HG03439 (cell line): ENCODE measurements around the gene FBXO9.
"Not testable (repeated sequence)": the region's sequence is repeated elsewhere in the genome, so short reads cannot be mapped to it uniquely, and the experiment has no call there.

Experiments used
- ATAC-seq: cut with Tn5 transposase; IDR thresholded peaks from one replicate; pipeline ENCODE4 v1.9.1; 2021; ENCODE audit warnings: mild to moderate bottlenecking, moderate library complexity; ENCODE audit not compliant: unreplicated experiment

Gene FBXO9

DNA sequence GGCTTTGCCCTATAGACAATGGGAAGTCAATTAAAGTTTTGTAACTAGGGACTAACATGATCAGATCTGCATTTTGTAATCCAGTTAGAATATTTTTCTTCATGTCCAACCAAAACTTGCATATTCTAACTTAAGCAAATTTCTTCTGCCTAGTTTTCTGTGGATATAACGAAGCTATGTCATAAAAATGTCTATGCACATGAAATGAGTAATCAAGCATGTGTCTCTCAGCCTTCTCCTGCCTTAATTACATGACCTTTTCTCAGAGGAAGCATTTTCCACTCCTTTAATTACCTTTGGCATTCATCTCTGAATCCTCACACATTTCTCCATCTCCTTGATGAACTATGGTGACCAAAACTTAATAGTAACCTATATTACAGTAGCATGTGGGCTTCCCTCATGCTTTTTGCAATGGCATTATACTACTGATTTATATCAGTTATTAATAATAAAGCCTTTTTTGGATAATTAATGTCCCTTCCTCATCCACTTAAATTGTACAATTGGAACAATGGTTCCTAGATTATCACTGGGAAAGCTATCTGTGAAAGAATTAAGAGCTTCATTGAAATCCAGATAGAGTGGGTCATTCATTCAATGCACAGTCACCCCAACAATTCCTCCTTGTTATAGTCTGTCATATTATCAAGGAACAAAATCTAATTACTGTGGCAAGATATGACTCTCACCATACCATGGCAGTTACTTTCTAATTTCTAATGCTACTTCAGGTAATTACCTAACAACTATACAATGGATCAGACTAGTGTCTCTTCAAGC lies 19.1 kb upstream of the FBXO9 start:
- ATAC-seq = no peak

DNA sequence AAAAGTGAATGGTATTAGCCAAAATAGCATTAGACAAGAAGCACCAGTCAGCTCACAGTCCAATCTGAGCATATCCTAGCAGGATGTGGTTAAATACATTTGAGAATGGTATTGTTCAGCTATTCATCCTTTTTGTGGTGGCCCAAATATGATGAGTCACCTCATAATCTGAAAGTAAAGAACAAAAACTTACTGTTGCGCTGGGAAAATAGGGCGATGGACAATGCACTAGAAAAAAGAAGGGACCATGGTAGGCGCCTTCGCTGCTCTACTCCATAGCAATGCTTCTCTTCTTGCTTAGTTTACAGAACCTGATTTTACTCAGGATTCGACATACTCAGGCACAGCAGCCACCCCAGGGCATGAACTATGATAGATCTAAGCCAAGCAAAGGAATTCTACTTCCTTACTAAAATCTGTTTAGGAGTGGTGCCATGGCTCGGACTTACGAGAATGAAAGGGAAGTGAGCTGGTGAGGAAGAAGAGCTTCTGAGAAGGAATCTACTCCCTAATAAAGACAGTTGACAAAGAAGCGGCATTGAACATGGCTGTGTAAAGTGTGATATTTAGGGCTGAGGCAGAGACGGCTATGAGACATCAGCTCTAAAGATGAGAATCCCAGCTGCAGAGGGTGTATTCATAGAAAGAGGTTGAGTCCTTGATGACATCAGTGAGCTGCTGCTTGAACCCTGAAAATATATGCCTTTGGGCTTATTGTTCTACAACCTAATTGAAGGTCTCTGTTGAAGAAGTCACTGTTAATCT lies 16.6 kb upstream of the FBXO9 start:
- no peak for ATAC-seq

DNA sequence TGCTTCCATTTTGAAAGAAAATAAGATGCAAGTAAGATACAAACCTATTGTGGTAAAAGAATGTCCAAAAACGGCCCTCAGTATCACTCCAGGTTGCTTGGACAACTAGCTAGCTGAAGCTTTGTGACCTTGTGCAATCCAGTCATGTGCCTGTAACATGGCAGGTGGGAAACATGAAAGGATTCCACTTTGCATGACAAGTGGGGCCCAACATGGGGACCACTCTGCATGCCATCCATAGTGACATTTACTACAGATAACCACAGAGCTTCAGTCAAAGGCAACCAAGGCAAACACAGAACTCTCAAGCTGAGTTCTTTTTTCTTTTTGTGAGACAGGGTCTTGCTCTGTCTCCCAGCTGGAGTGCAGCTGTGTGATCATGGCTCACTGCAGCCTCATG lies 15.8 kb upstream of the FBXO9 start:
- ATAC-seq = no peak

DNA sequence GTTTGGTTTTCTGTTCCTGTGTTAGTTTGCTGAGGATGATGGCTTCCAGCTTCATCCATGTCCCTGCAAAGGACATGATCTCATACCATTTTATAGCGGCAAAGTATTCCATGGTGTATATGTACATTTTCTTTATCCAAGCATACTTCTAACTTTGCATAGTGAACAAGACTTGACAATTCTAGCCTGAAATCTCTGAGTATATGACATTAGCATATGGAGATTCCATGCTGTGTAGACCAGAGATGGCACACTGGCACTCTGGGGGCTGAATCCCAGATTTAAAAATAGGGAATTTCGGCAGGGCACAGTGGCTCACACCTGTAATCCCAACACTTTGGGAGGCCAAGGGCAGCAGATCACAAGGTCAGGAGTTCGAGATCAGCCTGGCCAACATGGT lies 13.1 kb upstream of the FBXO9 start:
- ATAC-seq = not testable (repeated sequence)

DNA sequence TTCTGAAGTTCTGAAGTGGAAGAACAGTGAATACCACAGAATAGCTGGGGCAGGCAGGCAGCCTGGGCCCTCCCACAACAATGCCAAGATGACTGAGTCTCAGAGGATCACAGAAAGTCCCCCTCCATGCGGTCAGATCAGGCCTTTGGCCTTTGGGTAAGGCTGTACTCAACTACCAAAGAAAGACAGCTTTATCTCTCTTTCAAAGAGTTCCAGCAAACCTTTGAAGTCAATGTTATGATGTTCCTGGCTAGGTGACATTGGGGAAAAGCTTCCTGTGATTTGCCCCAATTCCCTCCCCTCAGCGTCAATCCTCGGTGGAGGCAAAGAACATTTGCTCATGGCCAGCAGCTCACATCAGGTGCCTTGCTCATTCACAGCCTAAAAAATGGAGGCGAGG lies 10.7 kb upstream of the FBXO9 start:
- ATAC-seq = no peak

DNA sequence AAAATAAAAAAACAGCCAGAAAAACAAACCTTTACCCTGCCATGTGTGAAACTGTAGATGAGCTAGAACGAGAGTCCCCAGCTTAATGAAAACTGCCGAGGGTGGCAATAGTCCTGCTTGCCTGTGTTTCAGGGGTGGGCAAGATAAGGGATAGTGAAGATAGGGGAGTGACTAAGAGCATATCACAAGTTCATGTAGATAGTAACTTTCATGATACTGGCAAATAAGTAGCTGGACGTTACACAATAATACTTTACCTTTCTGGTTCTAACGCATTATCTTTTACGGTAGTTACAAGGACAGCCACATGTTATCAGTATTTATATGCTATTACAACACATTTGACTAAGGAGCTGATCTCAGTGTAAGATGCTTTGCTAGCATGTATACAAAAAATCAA lies 9.3 kb upstream of the FBXO9 start:
- no peak for ATAC-seq

DNA sequence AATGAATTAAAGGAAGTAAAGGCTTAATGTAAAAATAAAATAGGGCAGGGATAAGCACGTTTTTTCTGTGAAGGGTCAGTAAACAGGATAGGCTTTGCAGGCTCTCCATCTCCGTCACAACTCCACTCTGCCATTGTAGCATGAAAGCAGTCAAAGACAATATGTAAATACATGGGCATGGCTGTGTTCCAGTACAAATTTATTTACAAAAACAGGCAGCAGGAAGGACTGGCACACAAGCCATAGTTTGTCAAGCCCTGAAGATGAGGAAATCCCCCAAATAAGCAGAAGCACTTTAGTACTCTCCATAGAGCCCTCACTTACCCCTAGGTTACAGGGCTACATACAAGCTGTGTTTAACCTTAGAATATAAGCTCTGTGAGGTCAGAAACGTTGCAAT lies 8.9 kb upstream of the FBXO9 start:
- no peak for ATAC-seq

DNA sequence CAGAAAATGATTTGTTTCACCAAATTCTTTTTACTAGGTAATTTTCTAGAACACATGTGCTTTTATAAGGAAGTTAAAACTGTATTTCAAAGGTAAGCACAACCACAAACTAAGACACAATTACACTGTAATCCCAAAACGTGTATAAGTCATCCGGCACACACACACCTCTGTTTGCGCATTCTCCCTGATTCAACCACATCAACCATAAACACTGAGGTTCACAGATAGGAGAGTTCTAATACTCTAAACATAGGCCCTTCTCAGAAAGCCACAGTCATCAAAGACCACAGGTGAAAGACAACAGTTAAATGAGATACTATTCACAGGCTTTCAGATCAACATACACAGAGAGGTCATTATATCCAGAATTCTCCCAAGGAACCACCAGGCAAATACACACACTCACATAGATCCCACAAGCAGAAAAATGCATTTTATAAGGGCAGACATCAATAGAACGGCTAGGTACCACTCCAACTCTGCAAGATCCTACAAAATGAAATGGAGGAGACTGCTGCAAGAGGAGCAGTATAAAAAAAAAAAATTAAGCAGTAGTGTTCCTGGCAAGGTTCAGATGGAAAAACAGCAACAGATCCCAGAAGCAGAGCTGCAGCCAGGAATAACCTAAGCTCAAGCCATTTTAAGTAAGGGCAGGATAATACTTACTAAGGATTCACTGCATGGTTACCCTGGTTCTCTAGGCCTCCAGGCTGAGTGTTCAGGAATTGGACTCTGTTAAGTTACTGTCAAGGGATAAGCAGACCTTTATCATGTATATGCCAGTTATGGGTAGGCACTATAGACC lies 6.6 kb upstream of the FBXO9 start:
- no peak for ATAC-seq

DNA sequence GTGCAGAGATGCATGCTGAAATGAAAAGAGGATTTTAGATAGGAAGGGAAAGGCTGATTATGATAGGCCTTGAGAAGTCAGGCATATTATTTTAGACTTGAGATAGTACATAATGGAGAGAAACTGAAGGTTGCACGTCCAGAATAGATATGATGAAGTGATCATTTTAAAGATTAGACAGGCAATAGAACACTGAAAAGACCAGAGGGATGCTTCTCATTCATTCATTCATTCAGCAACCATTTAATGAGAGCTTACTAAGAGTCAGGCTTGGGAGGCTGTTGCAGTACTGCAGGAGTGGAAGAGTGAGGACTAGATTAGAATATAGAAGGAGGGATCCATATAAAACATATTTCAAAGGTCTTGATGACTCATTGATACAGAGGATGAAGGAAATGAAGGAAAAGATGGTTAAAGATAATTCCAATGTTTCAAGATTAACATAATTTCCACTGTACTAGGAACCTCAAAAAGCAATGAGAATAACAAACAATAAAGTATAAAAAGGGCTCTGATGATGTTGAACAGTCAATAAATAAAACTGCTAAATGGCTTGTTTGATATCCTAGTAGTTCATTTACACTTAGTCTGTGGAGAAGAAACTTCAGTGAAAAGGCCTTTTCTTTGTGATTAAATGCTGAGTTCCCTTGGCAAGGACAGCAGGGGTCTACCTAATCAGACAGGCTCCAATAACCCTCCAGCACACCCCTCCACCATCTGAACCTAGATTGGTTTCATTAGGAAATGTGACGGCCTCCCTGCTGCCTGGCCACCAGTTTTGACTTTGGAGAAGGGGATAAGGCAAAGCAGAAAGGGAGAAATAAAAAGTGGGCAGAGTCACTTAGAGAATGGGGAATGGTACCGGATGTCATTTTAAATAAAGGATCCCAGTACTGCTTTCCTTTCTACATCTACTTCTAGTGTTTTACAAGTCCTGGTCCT lies 5.3 kb upstream of the FBXO9 start:
- no peak for ATAC-seq

DNA sequence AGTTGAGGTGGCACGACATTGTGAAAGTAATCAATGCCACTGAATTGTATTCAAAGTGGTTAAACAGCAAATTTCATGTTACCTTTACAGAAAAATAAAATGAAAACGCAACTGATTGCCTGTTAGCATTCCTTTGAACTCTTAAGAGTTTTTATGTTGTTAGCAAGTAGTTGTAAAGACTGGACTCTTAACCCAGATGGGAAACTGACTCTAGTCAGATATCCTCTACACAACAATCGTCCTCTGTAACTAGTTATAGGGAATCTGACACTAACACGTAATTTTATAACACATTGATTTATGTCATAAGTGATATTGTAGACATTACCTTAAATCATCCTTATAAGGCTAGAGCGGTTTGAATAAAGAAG lies 3.0 kb upstream of the FBXO9 start:
- no peak for ATAC-seq

DNA sequence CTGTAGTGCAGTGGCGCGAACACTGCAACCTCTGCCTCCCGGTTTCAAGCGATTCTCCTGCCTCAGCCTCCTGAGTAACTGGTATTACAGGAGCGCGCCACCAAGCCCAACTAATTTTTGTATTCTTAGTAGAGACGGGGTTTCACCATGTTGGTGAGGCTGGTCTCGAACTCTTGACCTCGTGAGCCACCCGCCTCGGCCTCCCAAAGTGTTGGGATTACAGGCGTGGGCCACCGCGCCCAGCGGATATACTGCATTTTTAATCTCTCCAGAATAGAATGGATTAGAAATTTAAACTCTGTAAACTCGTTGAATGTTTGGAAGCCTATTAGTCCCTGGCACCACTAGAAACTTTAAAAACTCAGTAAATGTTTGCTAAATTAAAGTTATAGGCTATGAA lies 949 bp upstream of the FBXO9 start:
- ATAC-seq = not testable (repeated sequence)

DNA sequence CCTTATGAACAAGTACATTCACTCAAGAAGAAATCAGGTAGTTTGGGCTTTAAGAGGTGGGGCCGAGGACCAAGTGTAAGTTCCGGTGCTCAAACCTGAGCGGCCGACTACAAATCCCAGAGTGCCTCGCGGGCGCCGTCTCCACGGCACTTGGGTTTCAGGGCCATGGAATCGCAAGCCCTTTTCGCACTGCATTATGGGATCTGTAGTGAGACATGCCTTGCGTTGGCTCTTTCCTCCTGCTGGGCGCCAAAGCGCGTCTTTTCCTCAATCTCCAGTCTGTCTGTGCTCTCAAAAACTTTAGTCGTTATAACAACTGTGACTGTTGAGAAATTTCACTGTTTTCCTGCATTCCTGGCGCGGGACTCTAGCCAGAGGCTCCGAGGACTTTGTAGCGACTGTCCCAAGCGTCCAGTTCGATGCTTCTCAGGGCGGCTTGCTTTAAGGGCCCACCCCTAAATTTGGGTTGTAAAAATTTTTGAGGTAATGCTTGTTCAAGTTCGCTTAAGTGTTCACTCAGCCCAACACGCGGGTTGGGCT lies 408 bp upstream of the FBXO9 start:
- ATAC-seq = peak; percentile 81

DNA sequence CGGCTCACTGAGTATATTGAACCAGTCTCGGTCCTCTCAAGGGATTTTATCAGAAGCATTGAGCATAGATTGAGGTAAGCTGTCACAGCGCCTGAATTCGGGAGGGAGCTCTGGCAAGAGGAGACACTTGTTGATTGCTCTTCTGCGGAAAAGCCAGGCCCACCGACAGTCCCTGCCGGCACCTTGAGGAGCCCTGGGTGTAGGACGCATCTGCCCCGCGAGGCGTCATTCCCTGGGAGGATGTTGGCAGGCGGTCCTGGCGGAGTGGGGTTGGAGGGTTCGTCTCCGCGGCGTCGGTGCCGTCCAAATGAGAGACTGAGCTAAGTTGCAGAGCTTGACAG lies 843 bp downstream of the FBXO9 start:
- ATAC-seq = no peak

DNA sequence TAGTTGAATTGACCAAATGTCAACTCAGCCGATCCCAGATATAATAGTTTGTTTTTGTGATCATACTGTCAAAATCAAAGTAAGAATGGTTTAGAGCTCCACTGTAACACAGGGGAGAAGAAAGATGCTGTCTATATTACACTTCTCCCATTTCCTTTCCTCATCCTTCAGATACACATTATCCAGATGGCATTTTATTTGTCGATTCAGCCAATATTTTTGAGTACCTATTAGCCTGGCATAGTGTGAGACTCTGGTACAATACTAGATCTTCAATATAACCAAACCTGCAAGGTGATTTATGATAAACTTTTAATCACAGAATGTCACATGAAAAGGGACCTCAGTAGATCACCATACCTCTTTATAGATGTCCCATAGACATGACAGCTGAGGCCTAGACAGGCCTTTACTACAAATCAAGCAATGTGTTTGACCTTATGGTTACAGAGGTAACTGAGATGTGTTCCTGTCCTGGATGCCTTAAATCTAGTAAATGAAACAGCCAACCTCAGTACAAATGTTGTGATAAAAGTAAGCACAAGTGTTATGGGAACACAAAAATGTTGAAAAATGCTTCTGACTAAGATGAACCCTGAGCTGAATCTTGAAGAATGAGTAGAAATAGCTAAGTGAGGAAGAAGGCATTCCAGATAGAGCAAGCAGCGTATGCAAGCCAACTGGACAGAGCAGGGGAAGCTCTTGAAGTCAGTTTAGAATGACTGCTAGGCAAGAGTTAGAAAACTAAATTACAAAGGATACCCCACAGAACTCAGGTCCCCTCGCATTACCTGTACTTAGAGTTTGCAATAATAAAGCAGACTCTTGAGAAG lies 1.9 kb downstream of the FBXO9 start:
- ATAC-seq = no peak

DNA sequence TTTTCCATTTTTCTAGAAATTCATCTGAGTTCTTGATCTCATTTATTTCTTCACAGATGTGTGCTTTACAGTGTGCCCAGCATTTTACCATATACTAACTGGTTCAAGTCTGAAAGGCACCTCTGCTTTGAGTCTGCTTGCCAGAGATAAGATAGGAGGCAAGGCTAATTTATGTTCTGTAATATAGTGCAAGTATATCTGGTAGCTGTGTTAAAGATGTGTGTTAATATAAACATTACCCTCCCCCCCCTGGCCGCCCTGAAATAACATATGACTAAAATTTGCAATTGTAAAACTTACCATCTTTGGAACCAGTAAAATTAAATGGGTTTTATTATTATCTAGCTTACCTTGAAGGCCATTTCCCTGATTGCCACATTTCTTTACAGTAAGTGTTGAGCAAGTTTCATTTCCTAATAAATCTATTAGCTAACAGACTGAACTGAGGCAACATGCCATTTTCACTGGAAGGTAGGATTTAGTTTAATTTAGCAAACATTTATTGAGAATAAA lies 2.7 kb downstream of the FBXO9 start:
- no peak for ATAC-seq

DNA sequence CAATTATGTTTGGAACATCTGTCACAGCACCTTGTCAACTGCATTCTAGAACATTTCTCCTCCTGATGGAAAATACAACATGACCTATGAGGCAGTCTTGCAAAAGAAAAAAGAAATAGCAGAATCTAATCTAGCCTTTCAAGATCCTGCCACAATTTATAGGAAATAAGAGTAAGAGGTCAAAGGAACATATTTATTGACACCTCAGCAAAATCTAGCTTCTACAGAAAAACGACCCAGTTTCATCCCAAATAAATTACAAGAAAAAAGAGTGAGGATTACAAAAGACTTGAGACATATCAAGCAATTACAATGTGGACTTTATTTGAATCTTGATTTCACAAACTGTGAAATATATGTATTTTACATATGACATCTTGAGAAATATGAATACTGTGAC lies 4.2 kb downstream of the FBXO9 start:
- no peak for ATAC-seq

DNA sequence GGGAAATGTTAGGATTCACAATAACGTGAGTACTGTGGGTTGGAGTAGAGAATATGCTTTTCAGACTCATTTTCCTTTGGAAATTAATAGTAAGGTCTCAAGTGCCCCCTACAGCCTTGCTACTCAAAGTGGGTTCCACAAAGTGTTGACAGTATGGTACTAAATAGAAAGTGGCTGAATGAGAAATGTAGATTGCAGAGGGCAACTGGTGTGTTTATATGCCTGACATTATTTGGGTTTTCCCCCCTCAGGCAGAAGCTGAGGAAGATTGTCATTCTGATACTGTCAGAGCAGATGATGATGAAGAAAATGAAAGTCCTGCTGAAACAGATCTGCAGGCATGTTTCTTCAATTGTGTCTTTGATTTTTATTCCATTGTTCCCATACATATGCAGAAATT lies 5.6 kb downstream of the FBXO9 start:
- peak; percentile 60 for ATAC-seq

DNA sequence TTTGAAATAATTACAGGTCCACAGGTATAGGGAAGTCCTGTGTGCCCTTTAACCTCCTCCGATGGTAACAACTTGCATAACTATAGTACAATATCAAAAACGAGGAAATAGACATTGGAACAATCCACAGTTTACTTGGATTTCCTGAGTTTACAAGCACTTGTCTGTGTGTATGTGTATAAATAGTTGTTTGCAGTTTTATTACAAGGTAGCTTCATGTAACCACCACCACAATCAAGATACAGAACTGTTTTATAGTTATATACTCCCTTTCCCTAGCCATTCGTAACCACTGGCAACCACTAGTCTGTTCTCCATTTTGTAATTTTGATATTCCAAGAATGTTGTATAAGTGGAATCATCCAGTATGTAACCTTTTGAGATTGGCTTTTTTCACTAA lies 9.1 kb downstream of the FBXO9 start:
- no peak for ATAC-seq

DNA sequence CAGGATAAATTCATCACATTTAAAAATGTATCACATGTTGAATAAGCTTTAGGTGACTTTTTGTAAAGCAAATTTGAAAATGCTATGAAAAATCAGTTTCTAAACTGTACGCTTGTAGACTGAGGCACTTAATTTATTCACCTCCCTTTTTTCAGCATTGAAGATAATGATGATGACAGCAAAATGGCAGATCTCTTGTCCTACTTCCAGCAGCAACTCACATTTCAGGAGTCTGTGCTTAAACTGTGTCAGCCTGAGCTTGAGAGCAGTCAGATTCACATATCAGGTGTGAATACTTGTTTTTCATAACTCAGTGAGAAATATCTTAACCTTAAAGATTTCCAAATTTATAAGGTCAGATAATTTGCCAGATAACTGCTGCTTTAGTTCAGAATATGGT lies 15.6 kb downstream of the FBXO9 start:
- ATAC-seq = no peak
